H9 (cell line): Measurements from ENCODE around the gene CFAP107. TPM values are rescaled to one million over a fixed set of nuclear protein-coding genes. Genes with fewer than 3 reads are reported as not detected.

Experiments
- DNase-seq: peaks from one replicate; pipeline ENCODE4 v3.0.0-alpha.2; 2017
- H2AFZ ChIP-seq: one replicate; pipeline ENCODE4 v1.6.1; 2013; ENCODE audit warnings: mild to moderate bottlenecking, low read length, control low read depth, moderate library complexity
- H2AK5ac ChIP-seq: 2 replicates; pipeline ENCODE4 v1.6.1; 2013; ENCODE audit warnings: low read length, control low read depth, mixed read lengths; ENCODE audit not compliant: insufficient read length
- H2BK120ac ChIP-seq: one replicate; pipeline ENCODE4 v1.6.1; 2013; ENCODE audit warnings: low read depth, mild to moderate bottlenecking, low read length, control low read depth, inconsistent platforms; ENCODE audit not compliant: poor library complexity, severe bottlenecking
- H2BK12ac ChIP-seq: 2 replicates; pipeline ENCODE4 v1.6.1; 2013; ENCODE audit warnings: low read length, control low read depth, mixed read lengths, low read depth; ENCODE audit not compliant: insufficient read length
- H2BK15ac ChIP-seq: 2 replicates; pipeline ENCODE4 v1.6.1; 2013; ENCODE audit warnings: low read depth, low read length, control low read depth
- H2BK20ac ChIP-seq: one replicate; pipeline ENCODE4 v1.6.1; 2013; ENCODE audit warnings: low read depth, mild to moderate bottlenecking, low read length, control low read depth, inconsistent platforms; ENCODE audit not compliant: poor library complexity, severe bottlenecking
- H2BK5ac ChIP-seq: 2 replicates; pipeline ENCODE4 v1.6.1; 2013; ENCODE audit warnings: low read length, control low read depth, mixed read lengths; ENCODE audit not compliant: insufficient read length
- H3K14ac ChIP-seq: 2 replicates; pipeline ENCODE4 v1.6.1; 2013; ENCODE audit warnings: low read length, control low read depth; ENCODE audit not compliant: insufficient read depth
- H3K18ac ChIP-seq: 2 replicates; pipeline ENCODE4 v1.6.1; 2013; ENCODE audit warnings: low read depth, mild to moderate bottlenecking, mixed read lengths, low read length, control low read depth; ENCODE audit not compliant: insufficient read length
- H3K23ac ChIP-seq: 2 replicates; pipeline ENCODE4 v1.6.1; 2013; ENCODE audit warnings: low read length, control low read depth, mixed read lengths, low read depth; ENCODE audit not compliant: insufficient read length
- H3K23me2 ChIP-seq: 2 replicates; pipeline ENCODE4 v1.6.1; 2013; ENCODE audit warnings: low read depth, mild to moderate bottlenecking, mixed read lengths, low read length, control low read depth; ENCODE audit not compliant: insufficient read length, poor library complexity, severe bottlenecking
- H3K27ac ChIP-seq: 2 replicates; pipeline ENCODE4 v1.5.1; 2013; ENCODE audit warnings: low read length, control low read depth, mixed read lengths, low read depth; ENCODE audit not compliant: insufficient read length
- H3K27me3 ChIP-seq: 2 replicates; pipeline ENCODE4 v1.6.1; 2013; ENCODE audit warnings: low read length, control low read depth, inconsistent platforms; ENCODE audit not compliant: insufficient read depth
- H3K4ac ChIP-seq: 2 replicates; pipeline ENCODE4 v1.6.1; 2013; ENCODE audit warnings: low read depth, mild to moderate bottlenecking, control low read depth, inconsistent platforms, low read length, moderate library complexity
- H3K4me1 ChIP-seq: 2 replicates; pipeline ENCODE4 v1.6.1; 2013; ENCODE audit warnings: low read length, control low read depth, inconsistent platforms; ENCODE audit not compliant: insufficient read depth
- H3K4me2 ChIP-seq: 2 replicates; pipeline ENCODE4 v1.6.1; 2013; ENCODE audit warnings: low read length, control low read depth, mixed read lengths; ENCODE audit not compliant: insufficient read length, insufficient read depth
- H3K56ac ChIP-seq: 2 replicates; pipeline ENCODE4 v1.6.1; 2013; ENCODE audit warnings: low read depth, mild to moderate bottlenecking, mixed read lengths, low read length, control low read depth; ENCODE audit not compliant: insufficient read length
- H3K79me1 ChIP-seq: 2 replicates; pipeline ENCODE4 v1.6.1; 2013; ENCODE audit warnings: low read depth, mild to moderate bottlenecking, moderate library complexity, low read length, control low read depth, inconsistent platforms; ENCODE audit not compliant: insufficient read depth, poor library complexity, severe bottlenecking
- H3K79me2 ChIP-seq: 2 replicates; pipeline ENCODE4 v1.6.1; 2013; ENCODE audit warnings: low read length, control low read depth, inconsistent platforms; ENCODE audit not compliant: insufficient read depth
- H3K9ac ChIP-seq: 2 replicates; pipeline ENCODE4 v1.6.1; 2013; ENCODE audit warnings: low read length, control low read depth, mixed read lengths; ENCODE audit not compliant: insufficient read length; ENCODE audit errors: extremely low read depth
- H3K9me3 ChIP-seq: one replicate; pipeline ENCODE4 v1.6.1; 2013; ENCODE audit warnings: low read depth, low read length, inconsistent platforms; ENCODE audit not compliant: control insufficient read depth
- H3T11ph ChIP-seq: one replicate; pipeline ENCODE4 v1.6.1; 2013; ENCODE audit warnings: mild to moderate bottlenecking, low read length, control low read depth, inconsistent platforms
- H4K20me1 ChIP-seq: one replicate; pipeline ENCODE4 v1.6.1; 2013; ENCODE audit not compliant: control insufficient read depth, insufficient read length, insufficient read depth
- H4K5ac ChIP-seq: 2 replicates; pipeline ENCODE4 v1.6.1; 2013; ENCODE audit warnings: low read depth, mild to moderate bottlenecking, mixed read lengths, low read length, control low read depth; ENCODE audit not compliant: insufficient read length
- H4K8ac ChIP-seq: replicated peaks from 2 replicates; pipeline ENCODE4 v1.6.1; 2013; ENCODE audit warnings: low read length, control low read depth, mixed read lengths, low read depth; ENCODE audit not compliant: insufficient read length
- H4K91ac ChIP-seq: 2 replicates; pipeline ENCODE4 v1.6.1; 2013; ENCODE audit warnings: low read depth, mild to moderate bottlenecking, moderate library complexity, mixed read lengths, low read length, control low read depth; ENCODE audit not compliant: insufficient read length
- H3K27ac Mint-ChIP-seq, 3 experiments: 2 replicates in 2 of 3; 3 replicates in 1 of 3; pipeline ENCODE4 v1.8.0; 2020 to 2021; ENCODE audit warnings: mixed read lengths in 3 of 3, mild to moderate bottlenecking in 1 of 3, moderate library complexity in 1 of 3
- H3K27me3 Mint-ChIP-seq: 2 replicates; pipeline ENCODE4 v1.8.0; 2021; ENCODE audit warnings: low read depth, mild to moderate bottlenecking, moderate library complexity, mixed read lengths
- H3K36me3 Mint-ChIP-seq, 3 experiments: 2 replicates in 2 of 3; 3 replicates in 1 of 3; pipeline ENCODE4 v1.8.0; 2020 to 2021; ENCODE audit warnings: low read depth in 3 of 3, mixed read lengths in 3 of 3; ENCODE audit not compliant: insufficient read depth in 1 of 3
- H3K4me1 Mint-ChIP-seq, 2 experiments: 2 replicates each; pipeline ENCODE4 v1.8.0; 2020; ENCODE audit warnings: mixed read lengths in 2 of 2
- H3K4me3 Mint-ChIP-seq, 2 experiments: 2 replicates in 1 of 2; 3 replicates in 1 of 2; pipeline ENCODE4 v1.8.0; 2020 to 2021; ENCODE audit warnings: mild to moderate bottlenecking in 2 of 2, mixed read lengths in 2 of 2, moderate library complexity in 1 of 2
- H3K9me3 Mint-ChIP-seq, 2 experiments: 2 replicates in 1 of 2; 3 replicates in 1 of 2; pipeline ENCODE4 v1.8.0; 2020; ENCODE audit warnings: mild to moderate bottlenecking in 2 of 2, mixed read lengths in 2 of 2, moderate library complexity in 1 of 2
- WGBS: extraction: QIAGEN DNeasy Blood & Tissue Kit; methylation state at CpG from one replicate; pipeline ENCODE4 v1.1.7; 2013; ENCODE audit warnings: missing lambda C conversion rate, low lambda C conversion rate, mixed read lengths; ENCODE audit not compliant: insufficient read length; ENCODE audit errors: extremely low coverage; 5-methylcytosine and 5-hydroxymethylcytosine counted together
- total RNA-seq: library from RNA; stranded (reverse); gene quantifications from 2 replicates; pipeline ENCODE4 v1.2.1, GENCODE V29; 2021
- TF ChIP-seq, protein P1 (sequence below): fragments of 200-600 bp; sonication (generic); conservative IDR thresholded peaks from 3 replicates; pipeline ENCODE4 v1.8.0; 2021; ENCODE audit warnings: antibody characterized with exemption, mild to moderate bottlenecking

CFAP107 gene
- total RNA-seq, 1 experiment from 2014 or later, result not detected

DNA sequence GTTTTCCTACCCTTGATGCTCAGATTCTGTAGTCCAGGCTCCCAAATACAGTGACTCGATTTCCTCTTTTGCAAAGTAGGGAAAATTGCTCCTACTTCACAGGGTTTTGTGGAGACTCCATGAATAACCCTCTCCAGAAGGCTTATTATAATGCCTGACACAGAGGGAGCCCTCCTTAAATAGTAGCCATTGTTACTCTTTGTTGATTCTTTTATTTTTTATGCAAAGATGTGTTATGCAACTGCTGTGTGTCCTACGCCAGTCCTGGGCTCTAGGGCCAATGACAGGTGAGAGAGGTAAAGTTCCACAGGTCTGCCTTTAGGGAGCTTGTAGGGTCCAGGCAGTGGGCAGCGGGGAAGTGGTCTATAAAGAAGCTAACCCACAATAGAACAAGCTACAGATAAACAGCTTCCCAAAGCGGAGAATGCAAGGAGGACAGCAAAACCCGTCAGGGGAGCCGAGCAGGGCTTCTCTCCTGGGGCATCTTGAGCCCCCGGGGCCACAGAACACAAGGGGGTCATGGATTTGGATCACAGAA, 28.6 kb upstream of the CFAP107 start:
- H3K27ac Mint-ChIP-seq, result peak overlapping the region; percentile 52 to 97 (median 53); a peak in 6 of 7 replicates
- H2BK120ac ChIP-seq, result no peak overlapping the region
- no peak overlapping the region for H2AFZ ChIP-seq

More for the DNA sequence above, 28.6 kb upstream of the CFAP107 start:
- Mint-ChIP-seq H3K4me1 (peaks cover 66 to 75% of the 10 kb centered on the region in 2 experiments), H3K9me3 (no peaks in the 10 kb centered on the region), H3K36me3 (no peaks in the 10 kb centered on the region), H3K27me3 (peaks cover 3% of the 10 kb centered on the region; the same call in 1 of the 2 replicates), H3K4me3 (no peak overlapping the region; a peak in 1 of 5 replicates)
- peak overlapping the region; percentile 36 for H3K4me2 ChIP-seq
- H2BK5ac ChIP-seq, result no peak overlapping the region
- H4K91ac ChIP-seq, result no peak overlapping the region
- no peak overlapping the region; the same call in 1 of the 2 replicates for H3K14ac ChIP-seq
- H3K56ac ChIP-seq, result no peak overlapping the region
- no CpG with 5 or more reads among the region's 7 CpGs for WGBS
- peak; percentile 41 for DNase-seq
- H3K27ac ChIP-seq, result peak overlapping the region; percentile 41
- H3K9ac ChIP-seq, result no peak overlapping the region
- no peak overlapping the region for H2BK20ac ChIP-seq
- no peaks in the 10 kb centered on the region for H3K27me3 ChIP-seq
- no peak overlapping the region for H4K8ac ChIP-seq
- no peak overlapping the region for H2BK15ac ChIP-seq
- no peak overlapping the region for H2AK5ac ChIP-seq
- no peak overlapping the region for H3T11ph ChIP-seq
- H3K4me1 ChIP-seq, result peaks cover 20% of the 10 kb centered on the region; the same call in 1 of the 2 replicates
- no peaks in the 10 kb centered on the region for H3K79me2 ChIP-seq
- H3K18ac ChIP-seq, result no peak overlapping the region
- H3K23me2 ChIP-seq, result no peaks in the 10 kb centered on the region
- TF ChIP-seq, protein P1, sequence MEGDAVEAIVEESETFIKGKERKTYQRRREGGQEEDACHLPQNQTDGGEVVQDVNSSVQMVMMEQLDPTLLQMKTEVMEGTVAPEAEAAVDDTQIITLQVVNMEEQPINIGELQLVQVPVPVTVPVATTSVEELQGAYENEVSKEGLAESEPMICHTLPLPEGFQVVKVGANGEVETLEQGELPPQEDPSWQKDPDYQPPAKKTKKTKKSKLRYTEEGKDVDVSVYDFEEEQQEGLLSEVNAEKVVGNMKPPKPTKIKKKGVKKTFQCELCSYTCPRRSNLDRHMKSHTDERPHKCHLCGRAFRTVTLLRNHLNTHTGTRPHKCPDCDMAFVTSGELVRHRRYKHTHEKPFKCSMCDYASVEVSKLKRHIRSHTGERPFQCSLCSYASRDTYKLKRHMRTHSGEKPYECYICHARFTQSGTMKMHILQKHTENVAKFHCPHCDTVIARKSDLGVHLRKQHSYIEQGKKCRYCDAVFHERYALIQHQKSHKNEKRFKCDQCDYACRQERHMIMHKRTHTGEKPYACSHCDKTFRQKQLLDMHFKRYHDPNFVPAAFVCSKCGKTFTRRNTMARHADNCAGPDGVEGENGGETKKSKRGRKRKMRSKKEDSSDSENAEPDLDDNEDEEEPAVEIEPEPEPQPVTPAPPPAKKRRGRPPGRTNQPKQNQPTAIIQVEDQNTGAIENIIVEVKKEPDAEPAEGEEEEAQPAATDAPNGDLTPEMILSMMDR, result no peak
- H3K79me1 ChIP-seq, result no peaks in the 10 kb centered on the region
- H3K4ac ChIP-seq, result no peak overlapping the region
- H2BK12ac ChIP-seq, result peak overlapping the region; percentile 33
- H4K5ac ChIP-seq, result peak overlapping the region; percentile 44
- no peak overlapping the region for H3K23ac ChIP-seq
- H3K9me3 ChIP-seq, result no peaks in the 10 kb centered on the region
- no peaks in the 10 kb centered on the region for H4K20me1 ChIP-seq
